Measurements from ENCODE around the gene FOXC2.

The FOXC2 gene

DNA sequence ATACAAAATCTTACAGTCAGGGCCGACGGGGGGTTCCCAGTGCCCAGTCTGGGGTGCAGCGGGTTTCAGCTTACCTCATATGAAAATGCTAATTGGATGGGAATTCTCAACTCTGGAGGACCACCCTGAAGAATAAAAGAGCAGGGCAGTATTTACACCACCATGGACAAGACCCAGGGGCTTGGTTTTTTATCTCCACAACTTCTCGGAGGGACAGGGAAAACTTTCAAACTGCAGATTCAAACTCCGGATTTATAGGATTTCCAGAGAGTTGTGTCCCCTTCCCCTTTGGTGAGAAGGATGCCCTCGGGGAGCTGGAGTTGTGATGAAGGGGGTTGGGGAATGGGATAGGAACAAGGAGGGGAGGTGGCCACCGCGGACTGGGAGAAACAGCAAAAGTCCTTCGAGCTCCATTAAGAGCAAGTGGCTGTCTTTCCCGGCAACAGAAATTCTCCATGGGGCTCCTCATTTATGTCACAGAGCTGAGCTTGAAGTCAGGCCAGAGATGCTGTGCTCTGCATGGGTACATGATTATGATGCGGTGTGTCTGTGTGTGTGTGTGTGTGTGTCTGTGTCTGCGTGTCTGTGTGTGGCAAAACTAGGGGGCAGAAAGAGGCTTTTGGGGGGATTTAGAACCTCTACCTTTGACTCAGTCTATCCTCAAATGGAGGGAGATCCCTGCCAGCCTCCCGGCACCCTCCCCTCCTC, 27.4 kb downstream of the FOXC2 start:
- no peak for DNase-seq

DNA sequence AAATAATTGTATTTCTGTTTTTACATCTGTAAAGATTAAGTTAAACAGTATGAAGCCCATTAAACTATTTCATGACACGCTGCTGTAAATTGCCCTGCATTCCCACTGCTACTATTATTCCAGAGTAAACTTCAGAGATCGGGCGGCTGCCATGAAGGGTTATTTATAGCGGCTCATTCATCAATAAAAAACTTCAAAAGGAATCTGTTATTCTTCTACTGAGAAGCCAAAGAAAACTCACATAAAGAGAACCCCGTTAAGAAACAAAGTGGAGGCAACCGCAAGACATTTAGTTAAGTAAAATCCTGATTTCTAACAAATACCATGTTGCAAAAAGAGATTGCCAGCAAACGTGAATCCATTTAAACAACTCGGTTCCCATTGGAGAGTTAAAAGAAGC, 28.1 kb downstream of the FOXC2 start:
- DNase-seq, result no peak

DNA sequence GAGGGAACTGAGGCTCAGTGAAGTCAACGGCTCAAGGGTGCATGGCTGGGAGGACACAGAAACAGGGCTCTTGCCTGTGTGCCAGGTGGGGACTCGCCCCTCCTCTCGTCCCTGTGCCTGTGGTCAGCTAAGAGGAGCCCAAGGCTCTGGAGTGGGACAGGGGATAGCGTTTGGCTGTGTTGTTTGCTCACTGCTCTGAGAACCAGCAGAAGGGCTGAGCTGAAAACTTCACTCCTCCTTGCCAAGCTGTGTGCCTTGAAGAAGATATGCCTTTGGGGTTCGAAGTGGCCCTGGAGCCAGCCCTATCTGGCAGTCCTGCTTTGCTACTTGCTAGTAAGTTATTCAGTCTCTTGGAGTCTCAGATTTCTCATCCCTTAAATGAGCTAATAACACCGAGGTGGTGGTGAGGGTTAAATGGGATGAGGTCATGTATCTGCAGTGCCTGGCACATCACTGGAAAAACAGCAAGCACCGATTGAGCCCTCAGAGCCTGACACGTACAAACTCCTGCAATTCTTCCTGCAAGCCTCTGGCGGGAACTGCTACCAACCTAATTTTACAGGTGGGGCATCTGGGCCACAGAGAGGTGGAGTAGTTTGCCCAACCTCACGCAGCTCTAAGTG, 29.5 kb downstream of the FOXC2 start:
- DNase-seq, result no peak

DNA sequence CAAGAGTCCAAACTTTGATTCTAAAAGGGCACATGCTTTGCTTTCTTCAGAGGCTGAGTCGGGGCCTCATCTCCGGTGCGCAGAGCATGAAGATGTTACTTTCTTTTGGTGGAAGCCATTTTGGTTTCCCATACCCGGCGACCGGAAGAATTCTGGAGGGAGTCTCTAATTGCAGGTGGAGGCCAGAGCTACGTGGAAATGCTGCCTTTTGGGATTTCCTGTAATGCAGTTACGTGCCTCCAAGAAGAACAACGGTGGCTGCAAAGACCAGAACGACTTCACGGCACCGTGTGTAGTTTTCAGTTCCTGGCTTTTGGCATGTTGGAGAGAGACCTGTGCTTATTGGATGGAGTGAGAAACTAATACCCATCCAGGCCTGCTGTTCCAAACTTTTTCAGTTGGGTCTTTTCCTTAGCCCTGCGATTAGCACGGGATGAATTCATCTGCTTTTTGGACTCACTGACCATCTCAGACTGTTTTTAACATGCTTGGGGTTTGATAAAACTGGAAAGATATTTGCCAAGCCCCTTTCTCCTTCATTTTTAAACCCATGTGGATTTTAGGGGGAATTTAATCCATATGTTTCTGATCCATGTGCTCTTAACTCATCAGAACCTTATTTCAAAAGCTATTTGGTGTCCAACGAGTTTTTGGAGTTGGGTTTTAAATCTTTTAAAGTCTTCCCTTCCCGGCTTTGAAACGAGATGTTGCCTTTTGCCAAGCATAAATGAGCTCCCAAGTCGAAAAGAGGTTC, 30.7 kb downstream of the FOXC2 start:
- no peak for DNase-seq

DNA sequence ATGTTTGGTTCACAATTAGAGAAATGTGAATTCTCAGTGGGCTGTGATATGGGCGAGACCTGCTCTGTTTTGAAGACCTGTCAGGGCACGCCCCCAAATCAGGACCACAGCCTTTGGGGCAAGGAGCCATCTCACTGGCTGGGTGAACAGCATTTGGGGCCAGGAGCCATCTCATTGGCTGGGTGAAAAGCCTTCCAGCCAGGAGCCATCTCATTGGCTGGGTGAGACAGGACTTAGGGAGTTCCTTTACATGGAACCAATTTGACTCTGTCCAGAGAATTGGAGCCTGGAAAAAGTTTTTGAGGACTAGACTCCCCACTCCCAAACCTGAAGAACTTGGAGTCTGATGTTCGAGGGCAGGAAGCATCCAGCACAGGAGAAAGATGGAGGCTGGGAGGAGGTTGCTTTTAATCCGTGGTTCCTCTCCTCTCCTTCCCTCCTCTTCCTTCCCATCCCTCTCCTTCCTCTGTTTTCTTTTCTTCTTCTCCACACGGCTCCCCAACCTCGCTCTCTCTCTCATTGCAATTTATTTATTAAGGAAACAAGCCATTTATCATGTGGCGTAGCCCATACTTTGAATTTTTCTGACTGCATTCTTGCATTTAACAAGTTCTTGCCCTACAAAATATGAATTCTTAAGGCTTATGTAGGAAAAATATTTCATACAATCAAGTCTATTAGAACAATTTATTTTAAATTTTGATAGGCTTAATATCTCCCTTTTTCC, 31.4 kb downstream of the FOXC2 start:
- no peak for DNase-seq

DNA sequence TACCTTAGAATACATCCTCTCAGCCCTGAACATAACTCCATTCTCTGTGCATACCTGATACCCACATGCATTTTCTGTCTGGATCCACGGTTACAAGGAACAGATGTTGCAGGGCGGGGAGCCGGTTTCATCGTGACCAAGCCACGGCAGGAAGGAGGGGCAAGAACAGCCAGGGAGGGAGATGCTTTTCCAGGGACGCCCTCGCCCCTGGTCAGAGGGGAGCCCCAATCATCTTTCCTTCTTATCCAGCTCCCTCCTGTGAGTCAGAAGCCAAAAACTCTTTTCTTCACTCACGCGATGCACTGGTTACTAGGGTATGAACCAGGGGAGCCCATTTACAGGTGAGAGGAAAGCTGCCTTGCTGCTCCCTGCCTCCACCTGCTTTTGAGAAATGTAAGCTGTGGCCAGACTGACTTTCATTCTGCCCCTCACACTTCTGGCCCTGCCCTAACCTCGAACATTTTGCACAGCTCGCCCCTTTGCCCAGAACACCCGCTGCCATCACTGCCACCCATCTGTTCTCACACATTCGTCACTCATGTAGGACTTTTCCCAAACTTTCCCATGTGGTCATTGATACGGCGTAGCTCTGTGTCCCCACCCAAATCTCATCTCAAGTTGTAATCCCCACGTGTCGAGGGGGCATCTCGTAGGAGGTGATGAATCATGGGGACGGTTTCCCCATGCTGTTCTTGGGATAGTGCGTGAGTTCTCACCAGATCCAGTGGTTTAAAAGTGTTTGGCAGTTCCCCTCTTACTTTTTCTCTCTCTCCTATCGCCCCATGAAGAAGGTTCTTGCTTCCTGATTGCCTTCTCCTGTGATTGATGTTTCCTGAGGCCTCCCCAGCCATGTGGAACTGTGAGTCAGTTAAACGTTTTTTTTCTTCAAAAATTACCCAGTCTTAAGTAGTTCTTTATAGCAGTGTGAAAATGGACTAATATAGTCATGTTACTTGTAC, 32.3 kb downstream of the FOXC2 start:
- DNase-seq, result no peak

DNA sequence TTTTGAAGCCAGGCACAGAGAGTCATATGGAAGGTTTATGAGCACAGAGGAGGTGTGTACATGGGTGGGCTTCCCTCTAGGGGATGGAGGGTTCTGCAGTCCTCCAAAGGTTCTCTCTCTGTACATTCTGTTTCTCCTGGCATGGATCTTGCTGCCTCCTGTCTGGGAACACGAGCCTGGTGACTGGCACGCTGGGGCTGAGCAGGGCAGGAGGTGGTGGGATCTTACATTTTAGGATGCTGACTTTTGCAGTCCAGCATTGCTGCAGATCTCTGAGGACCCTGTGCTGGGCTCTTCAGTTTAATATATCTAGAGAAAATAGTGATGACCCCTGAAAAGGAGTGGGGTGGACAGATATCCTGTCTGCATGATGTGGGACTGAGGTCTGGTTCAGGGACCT, 34.7 kb downstream of the FOXC2 start:
- DNase-seq, result no peak

DNA sequence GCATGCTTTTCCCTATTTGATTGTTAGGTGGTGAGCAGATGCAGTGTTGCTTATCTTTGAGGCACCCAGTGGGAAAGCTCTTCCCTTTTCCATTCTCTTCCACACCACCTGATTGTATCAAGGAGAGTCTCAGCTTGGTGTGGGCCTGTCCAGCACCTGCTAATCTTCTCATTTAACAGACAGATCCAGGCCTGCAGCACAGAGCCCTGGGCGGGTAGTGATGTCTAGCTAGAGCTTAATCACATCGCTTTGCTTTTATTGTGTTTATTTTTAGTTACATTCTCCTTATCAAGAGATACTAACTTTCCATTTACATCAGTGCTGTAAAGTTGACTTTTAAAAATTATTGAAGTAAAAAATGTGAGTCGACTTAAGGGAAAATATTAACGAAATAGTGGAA, 35.9 kb downstream of the FOXC2 start:
- DNase-seq, result no peak

DNA sequence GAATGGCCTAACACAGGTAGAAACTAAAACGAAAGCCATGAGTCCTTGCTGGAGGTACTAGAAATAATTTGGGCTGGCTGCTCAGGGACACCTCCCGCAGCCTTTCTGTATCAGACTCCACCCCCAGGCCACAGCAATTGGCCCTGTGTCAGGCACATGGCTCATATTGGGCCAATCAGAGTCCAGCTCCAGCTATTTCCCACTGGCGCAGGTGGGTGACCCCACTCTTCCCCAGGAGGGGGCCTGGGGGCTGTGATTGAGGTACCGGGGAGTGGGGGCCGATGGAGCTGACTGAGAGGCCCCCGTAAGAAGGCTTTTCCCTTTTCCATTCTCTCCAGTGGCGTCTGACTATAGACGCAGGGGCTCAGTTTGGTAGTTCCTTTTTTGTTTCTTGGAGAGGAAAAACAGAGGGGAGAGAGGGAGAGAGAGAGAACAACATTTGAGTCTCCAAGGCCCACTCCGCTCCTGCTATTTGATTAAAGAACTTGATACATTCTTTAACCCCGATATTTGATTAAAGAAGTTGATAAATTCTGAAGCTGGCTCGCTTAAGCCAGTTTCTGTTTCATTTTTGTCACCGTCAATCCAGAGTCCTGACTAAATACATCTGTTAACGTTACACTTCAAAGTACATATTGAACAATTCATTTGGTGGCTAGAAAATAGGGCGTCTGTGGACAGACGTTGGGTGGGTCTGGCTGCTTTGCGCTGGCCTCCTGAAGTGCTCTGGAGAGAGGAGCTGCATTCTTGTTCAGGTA, 38.0 kb downstream of the FOXC2 start:
- DNase-seq, result peak; percentile 25

DNA sequence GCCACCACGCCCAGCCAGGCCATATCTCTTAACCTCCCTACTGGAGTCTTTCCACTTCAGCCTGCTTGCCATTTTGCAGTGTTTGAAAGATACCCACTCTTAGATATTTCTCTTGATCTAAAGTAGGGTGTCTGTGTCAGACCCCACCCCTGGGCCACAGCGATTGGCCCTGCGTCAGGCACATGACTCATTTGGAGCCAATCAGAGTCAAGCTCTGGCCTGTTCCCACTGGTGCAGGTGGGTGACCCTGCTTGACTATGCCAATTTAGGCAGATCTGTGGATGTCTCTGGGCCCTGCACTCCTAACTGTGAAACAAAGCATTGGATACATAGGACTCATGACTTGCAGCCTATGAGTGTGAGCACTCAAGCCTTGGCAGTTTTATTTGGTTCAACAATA, 39.3 kb downstream of the FOXC2 start:
- no peak for DNase-seq

DNA sequence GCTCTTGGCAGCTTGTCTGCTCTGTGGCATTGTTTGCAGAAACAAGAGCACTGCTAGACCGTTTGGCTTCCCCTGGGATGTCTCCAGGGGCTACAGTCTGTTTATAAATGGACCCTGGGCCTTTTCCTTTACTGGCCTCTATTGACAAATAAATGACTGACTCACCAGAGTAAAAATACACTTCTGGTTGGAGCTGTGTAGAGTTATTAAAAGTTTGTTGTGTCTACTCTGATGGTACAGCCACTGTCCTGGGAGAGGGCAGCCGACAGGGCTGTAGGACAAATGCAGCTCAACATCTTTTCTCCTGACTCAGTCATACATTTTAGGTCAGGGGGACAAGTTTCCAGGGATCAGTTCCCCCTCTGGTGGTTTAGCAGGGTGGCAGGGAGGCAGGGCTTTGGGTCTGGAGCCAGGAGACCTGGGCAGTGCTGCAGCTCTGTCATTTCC, 41.7 kb downstream of the FOXC2 start:
- no peak for DNase-seq

DNA sequence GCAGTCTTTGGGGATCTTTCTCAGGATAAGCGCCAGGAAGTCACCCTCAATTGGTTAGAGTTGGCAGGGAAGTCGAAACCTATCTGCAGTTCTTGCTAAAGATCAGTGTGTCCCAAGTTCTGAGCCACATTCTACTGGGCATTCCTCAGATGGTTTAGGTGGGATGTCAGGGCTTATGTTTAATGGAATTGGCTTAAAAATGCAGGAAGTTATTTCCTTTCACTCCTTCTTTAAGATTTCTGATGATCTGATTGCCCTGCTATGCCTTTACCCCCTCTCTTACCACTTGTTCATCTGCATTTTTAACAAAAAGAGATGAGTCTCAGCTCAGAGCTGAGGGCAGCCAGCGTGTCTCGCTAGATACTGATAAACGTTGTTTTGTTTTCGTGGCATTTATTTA, 42.5 kb downstream of the FOXC2 start:
- no peak for DNase-seq

DNA sequence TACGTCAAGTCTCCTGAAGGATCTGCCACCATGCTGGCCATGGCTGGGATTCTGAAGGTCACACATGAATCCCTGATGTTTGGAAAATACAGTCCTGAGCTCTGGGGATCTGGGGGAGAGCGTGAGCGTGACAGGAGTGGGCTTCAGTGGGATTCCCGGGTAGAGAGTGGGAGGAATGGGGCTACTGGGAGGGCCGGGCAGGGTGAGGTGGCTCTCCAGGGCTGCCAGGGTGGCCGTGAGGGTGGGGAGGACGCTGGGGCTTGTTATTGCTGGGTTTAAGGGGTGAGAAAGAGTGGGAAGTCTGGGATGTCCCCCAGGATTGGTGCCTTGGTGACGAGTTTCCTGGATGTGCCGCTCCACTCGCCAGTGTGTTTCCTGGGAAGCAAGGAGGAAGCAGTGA, 43.0 kb downstream of the FOXC2 start:
- no peak for DNase-seq

DNA sequence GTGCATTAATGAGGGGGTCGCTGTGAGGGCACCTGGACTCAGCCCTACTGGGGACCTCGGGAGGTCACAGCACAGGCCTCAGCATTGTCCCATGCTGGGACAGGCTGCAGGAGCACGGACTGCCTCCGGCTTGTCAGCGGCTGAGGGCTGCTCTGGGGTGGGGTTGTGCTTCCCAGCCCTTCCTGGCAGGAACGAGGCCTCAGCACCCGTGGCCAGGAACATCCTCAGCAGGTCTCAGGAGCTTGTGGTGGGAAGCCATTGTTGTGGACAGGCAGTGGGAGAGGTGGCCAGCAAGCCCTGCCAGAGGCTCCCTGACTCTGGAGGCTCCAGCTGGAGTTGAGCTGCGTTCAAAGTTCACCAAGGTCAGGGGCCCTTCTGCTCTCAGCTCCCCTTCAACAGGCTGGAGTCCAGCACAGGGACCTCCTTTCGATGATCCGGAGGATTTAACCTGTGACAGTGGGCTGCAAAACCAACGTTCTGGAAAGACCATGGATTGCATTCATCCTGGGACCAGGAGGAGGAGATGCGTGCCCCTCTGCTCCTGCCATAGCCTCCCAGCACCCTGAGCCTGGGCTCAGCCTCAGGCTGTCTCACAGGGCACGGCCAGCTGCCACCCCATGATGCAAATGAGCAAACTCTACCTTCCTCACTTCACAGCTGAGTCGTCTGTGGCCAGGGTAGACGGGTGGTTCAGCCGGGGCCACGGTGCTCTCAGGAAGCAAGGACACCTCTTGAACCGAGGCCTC, 44.3 kb downstream of the FOXC2 start:
- DNase-seq, result no peak

DNA sequence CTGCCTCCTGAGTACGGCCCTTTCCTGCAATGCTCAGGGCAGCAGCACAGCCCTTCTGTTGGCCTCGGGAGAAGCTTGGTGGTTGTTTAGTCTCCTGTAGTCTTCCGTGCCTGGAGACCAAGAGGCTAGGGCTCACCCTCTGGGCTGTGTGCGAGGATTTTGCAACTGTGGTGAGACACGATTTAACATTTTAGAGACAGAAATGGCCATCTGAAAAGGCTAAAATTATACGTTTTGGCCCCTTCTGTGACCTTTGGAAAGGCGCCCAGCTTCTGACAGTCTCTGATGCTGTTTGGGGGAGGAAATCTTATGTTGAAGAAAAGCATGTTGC, 44.9 kb downstream of the FOXC2 start:
- DNase-seq, result no peak

DNA sequence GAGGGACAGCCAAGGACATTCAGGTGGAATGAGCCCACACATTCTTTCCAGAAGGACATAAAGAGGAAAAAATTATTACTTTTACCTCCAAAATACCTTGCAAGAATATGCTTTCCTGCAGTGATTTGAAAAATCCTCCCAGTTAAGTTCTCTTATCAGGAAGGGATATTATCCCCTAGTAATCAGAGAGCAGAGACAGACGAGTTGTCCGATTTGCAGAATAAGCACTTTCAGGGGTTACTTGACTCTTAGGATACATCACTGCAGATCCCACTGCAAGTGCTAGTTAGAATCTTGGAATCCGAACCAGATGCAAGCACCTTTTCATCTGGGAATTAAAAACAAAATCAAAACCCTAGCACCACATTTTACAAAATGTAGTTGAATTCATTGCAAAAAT, 45.3 kb downstream of the FOXC2 start:
- DNase-seq, result no peak

DNA sequence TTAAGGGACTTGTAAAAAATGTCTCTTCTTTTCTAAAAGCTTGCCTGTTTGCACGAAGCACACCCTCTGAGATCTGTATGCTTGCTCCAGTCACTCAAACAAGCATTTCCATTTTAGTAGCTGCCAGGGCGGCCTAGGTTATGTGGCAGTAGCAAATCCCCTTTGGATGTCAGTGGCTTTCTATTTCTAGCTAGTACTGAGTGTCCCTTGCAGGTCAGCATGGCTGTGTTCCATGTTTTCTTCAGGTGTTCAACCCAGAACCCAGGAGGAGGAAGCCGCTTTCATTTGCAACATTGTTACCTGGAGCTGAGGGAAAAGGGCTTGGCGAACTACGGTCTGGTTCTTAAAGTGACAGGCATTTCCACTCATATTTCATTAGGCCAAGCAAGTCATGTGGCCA, 48.1 kb downstream of the FOXC2 start:
- no peak for DNase-seq

DNA sequence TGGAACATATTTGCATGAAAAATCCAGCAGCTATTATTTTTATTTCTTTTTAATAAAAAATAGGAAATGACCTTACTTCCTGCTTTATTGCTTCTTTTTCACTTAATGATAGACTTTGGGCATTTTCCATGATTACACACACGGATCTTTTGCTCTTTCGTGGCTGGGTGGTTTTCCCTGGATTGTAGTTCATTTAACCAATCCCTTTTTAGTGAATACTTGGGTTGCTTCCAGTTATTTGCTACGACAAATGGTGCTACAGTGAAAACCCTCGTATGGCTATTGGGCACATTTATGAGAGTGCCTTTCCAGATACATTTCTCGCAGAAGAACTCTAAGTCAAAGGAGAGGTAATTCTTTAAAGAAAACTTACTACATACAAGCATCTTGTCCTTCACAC, 50.3 kb downstream of the FOXC2 start:
- DNase-seq, result no peak

DNA sequence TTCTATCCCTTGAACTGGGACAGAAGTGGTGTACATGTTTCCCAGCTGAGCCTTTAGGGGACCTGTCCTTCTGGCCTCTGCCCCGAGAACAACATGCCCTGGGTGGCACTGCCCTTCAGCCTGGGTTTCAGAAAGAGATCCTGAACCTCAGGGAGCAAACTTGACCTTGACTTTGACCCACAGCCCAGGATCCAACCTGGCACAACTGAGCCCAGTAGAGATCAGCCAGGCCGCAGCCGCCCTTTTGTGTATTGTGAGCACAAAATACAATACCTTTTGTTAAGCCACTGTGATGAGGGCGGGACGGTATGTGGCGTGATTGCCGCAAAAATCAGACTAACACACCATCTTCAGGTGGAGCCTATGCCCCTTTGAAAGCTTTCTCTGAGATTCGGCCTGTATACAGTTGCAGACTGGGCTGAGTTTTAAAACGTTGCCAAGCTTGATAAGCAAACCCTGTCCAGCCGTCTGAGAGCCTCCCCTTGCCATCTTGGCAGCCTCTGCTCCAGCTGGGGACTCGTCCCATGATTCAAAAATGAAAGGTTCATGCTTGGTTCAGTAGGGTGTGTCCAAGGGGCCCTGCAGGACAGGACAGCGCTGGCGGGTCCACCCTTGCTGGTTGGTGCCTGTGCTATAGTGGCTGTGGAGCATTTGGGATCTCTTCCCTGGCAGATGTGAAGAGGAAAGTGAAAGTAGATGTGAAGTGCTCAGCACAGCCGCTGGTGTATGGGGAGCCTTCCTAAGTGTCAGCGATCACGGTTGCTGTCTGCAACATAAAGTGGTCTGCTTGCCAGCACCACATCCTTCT, 52.0 kb downstream of the FOXC2 start:
- no peak for DNase-seq

Data from activated CD4-positive, alpha-beta T cell treated with anti-CD3 and anti-CD28 coated beads, Interleukin-2, amount 50 U/mL, for 1 hour (primary cell).